GM18508 (cell line): ENCODE measurements around the gene NAA38.

Source experiments
- ATAC-seq: cut with Tn5 transposase; IDR thresholded peaks from one replicate; pipeline ENCODE4 v1.9.1; 2021; ENCODE audit warnings: moderate number of reproducible peaks; ENCODE audit not compliant: insufficient read depth, unreplicated experiment

Gene NAA38

DNA sequence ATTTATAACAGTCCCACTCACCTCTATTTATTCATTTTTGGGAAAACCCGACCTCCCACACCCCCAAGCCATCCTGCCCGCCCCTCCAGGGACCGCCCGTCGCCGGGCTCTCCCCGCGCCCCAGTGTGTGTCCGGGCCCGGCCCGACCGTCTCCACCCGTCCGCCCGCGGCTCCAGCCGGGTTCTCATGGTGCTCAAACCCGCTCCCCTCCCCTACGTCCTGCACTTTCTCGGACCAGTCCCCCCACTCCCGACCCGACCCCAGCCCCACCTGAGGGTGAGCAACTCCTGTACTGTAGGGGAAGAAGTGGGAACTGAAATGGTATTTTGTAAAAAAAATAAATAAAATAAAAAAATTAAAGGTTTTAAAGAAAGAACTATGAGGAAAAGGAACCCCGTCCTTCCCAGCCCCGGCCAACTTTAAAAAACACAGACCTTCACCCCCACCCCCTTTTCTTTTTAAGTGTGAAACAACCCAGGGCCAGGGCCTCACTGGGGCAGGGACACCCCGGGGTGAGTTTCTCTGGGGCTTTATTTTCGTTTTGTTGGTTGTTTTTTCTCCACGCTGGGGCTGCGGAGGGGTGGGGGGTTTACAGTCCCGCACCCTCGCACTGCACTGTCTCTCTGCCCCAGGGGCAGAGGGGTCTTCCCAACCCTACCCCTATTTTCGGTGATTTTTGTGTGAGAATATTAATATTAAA lies 3.1 kb downstream of the NAA38 start:
- no peak for ATAC-seq

DNA sequence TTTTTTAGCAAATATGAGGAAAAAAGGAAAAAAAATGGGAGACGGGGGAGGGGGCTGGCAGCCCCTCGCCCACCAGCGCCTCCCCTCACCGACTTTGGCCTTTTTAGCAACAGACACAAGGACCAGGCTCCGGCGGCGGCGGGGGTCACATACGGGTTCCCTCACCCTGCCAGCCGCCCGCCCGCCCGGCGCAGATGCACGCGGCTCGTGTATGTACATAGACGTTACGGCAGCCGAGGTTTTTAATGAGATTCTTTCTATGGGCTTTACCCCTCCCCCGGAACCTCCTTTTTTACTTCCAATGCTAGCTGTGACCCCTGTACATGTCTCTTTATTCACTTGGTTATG lies 3.7 kb downstream of the NAA38 start:
- no peak for ATAC-seq

DNA sequence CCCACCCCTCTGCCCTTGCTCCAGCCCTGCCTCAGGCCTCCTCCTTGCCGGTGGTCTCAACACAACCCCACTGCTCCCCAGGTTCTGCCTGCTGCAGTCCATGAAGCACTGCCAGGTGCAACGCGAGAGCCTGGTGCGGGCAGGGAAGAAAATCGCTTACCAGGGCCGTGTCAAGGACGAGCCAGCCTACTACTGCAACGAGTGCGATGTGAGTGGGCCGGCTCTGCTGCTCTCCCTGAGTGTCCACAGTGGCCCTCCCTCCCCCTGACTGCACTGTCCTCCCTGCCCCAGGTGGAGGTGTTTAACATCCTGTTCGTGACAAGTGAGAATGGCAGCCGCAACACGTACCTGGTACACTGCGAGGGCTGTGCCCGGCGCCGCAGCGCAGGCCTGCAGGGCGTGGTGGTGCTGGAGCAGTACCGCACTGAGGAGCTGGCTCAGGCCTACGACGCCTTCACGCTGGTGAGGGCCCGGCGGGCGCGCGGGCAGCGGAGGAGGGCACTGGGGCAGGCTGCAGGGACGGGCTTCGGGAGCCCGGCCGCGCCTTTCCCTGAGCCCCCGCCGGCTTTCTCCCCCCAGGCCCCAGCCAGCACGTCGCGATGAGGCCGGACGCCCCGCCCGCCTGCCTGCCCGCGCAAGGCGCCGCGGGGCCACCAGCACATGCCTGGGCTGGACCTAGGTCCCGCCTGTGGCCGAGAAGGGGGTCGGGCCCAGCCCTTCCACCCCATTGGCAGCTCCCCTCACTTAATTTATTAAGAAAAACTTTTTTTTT lies 4.3 kb downstream of the NAA38 start:
- no peak for ATAC-seq

DNA sequence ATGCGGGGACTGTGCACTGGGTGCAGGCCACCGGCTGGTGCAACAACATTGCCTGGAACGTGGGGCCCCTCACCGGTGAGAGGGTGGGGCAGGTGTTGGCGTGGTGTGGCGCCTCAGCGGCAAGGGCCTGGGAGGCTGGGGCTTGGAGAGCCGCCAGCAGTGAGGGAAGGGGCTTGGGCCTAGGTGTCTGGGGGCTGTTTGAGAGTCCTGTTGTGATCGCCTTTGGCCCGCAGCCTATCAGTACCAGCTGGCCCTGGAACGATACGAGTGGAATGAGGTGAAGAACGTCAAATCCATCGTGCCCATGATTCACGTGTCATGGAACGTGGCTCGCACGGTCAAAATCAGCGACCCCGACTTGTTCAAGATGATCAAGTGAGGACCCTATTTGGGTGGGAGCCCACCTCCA lies 5.1 kb downstream of the NAA38 start:
- ATAC-seq = no peak

DNA sequence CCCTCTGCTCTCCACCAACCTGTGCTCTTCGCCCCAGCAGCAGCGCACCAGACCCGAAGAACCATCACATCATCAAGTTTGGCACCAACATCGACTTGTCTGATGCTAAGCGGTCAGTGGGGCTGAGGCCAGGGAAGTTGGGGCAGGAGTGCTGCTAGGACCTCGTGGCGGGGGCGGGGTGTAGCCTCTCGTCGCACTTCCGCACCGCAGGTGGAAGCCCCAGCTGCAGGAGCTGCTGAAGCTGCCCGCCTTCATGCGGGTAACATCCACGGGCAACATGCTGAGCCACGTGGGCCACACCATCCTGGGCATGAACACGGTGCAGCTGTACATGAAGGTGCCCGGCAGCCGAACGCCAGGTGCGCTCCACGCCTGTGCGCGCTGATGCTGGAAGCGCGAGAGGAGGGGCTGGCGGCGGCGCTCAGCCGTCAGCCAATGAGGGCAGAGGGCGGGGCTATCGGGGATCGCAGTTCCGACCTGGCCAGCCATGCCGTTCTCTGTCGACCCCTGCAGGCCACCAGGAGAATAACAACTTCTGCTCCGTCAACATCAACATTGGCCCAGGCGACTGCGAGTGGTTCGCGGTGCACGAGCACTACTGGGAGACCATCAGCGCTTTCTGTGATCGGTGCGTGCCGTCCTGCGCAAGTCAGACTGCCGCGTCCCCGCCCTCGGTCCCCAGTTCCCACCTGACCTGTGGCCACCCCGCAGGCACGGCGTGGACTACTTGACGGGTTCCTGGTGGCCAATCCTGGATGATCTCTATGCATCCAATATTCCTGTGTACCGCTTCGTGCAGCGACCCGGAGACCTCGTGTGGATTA lies 5.7 kb downstream of the NAA38 start:
- ATAC-seq = no peak

DNA sequence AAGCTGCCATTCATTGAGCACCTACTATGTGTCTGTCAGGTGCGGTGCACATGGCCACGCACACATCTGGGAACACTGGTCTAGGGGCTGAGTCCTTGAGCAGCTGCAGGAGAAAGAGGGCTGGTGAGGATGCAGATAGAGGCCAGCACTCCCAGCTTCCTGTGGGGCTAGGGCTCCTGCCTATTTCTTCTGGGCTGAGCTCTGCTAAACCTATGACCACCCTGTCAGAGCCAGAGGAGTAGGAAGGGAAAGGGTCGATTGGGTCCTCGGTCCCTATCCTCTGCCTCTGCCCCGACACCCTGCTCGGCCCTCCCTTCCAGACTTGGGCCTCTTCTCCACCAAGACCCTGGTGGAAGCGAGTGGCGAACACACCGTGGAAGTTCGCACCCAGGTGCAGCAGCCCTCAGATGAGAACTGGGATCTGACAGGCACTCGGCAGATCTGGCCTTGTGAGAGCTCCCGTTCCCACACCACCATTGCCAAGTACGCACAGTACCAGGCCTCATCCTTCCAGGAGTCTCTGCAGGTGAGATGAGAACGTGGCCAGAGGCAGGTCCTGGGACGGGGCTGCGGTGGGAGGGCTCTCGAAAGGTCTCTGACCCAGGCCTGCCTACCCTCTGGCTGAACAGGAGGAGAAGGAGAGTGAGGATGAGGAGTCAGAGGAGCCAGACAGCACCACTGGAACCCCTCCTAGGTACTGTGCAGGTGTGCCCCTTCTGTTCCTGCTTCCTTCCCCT lies 6.5 kb downstream of the NAA38 start:
- no peak for ATAC-seq

DNA sequence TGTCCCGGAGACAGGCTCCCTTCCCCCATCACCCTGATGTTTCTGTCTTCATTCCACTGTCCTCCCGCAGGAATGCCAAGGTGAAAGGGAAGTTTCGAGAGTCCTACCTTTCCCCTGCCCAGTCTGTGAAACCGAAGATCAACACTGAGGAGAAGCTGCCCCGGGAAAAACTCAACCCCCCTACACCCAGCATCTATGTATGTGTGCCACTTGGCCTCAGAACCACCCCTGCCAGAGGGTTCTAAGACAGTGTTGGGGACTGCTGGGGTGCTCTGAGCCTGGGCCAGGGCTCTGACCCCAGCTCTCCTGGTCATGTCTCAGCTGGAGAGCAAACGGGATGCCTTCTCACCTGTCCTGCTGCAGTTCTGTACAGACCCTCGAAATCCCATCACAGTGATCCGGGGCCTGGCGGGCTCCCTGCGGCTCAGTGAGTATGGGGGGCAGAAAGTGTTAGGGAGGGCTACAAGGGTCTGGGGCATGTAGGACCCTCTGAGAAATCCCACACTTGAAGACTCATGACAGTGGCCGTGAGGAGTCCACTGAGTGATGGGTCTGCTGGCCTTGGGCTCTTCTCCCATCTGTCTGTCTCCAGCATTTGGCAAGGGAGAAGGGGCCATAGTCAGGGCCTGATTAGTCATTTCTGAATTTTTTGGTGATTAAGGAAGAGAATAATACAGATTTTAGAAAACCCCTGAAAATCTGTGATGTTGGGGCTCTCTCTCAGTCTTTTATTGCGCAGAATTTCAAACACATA lies 7.4 kb downstream of the NAA38 start:
- no peak for ATAC-seq

DNA sequence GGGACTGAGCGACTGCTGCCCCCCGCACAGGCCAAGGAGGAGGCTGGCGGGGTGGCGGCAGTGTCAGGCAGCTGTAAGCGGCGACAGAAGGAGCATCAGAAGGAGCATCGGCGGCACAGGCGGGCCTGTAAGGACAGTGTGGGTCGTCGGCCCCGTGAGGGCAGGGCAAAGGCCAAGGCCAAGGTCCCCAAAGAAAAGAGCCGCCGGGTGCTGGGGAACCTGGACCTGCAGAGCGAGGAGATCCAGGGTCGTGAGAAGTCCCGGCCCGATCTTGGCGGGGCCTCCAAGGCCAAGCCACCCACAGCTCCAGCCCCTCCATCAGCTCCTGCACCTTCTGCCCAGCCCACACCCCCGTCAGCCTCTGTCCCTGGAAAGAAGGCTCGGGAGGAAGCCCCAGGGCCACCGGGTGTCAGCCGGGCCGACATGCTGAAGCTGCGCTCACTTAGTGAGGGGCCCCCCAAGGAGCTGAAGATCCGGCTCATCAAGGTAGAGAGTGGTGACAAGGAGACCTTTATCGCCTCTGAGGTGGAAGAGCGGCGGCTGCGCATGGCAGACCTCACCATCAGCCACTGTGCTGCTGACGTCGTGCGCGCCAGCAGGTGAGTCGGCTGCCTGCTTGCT lies 8.1 kb downstream of the NAA38 start:
- ATAC-seq = no peak

DNA sequence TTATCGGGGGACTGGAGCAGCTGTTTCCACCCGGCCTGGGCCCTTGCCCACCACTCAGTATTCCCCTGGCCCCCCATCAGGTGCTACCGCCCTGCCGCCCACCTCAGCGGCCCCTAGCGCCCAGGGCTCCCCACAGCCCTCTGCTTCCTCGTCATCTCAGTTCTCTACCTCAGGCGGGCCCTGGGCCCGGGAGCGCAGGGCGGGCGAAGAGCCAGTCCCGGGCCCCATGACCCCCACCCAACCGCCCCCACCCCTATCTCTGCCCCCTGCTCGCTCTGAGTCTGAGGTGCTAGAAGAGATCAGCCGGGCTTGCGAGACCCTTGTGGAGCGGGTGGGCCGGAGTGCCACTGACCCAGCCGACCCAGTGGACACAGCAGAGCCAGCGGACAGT lies 8.6 kb downstream of the NAA38 start:
- ATAC-seq = no peak

DNA sequence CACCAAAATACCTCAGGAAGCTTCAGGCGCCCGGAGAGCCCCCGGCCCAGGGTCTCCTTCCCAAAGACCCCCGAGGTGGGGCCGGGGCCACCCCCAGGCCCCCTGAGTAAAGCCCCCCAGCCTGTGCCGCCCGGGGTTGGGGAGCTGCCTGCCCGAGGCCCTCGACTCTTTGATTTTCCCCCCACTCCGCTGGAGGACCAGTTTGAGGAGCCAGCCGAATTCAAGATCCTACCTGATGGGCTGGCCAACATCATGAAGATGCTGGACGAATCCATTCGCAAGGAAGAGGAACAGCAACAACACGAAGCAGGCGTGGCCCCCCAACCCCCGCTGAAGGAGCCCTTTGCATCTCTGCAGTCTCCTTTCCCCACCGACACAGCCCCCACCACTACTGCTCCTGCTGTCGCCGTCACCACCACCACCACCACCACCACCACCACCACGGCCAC lies 9.2 kb downstream of the NAA38 start:
- no peak for ATAC-seq

DNA sequence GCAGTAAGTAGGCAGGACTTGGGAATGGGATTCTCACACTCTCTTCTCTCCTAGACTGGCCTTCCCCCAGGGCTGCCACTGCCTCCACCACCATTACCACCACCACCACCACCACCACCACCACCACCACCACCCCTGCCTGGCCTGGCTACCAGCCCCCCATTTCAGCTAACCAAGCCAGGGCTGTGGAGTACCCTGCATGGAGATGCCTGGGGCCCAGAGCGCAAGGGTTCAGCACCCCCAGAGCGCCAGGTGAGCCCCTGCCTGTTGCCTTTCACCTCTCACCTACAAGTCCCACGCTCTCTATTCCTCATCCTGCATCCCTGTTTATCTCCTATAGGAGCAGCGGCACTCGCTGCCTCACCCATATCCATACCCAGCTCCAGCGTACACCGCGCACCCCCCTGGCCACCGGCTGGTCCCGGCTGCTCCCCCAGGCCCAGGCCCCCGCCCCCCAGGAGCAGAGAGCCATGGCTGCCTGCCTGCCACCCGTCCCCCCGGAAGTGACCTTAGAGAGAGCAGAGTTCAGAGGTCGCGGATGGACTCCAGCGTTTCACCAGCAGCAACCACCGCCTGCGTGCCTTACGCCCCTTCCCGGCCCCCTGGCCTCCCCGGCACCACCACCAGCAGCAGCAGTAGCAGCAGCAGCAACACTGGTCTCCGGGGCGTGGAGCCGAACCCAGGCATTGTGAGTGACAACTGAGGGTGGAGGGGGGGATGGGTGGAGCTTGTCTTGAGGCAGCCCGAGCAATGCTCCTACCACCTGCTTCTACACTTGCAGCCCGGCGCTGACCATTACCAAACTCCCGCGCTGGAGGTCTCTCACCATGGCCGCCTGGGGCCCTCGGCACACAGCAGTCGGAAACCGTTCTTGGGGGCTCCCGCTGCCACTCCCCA lies 10.3 kb downstream of the NAA38 start:
- ATAC-seq = no peak

DNA sequence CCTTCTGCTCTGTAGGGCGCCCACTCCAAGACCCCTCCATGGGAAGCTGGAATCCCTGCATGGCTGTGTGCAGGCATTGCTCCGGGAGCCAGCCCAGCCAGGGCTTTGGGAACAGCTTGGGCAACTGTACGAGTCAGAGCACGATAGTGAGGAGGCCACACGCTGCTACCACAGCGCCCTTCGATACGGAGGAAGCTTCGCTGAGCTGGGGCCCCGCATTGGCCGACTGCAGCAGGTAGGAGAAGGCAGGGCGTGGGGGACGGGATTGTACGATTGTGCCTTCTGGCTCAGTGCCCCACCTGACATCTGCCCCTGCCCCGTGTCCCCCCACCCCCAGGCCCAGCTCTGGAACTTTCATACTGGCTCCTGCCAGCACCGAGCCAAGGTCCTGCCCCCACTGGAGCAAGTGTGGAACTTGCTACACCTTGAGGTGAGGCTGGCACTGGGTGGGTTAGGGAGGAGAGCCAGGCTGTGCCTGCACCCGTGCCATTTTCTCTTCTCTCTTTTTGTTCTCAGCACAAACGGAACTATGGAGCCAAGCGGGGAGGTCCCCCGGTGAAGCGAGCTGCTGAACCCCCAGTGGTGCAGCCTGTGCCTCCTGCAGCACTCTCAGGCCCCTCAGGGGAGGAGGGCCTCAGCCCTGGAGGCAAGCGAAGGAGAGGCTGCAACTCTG lies 11.2 kb downstream of the NAA38 start:
- ATAC-seq = no peak

DNA sequence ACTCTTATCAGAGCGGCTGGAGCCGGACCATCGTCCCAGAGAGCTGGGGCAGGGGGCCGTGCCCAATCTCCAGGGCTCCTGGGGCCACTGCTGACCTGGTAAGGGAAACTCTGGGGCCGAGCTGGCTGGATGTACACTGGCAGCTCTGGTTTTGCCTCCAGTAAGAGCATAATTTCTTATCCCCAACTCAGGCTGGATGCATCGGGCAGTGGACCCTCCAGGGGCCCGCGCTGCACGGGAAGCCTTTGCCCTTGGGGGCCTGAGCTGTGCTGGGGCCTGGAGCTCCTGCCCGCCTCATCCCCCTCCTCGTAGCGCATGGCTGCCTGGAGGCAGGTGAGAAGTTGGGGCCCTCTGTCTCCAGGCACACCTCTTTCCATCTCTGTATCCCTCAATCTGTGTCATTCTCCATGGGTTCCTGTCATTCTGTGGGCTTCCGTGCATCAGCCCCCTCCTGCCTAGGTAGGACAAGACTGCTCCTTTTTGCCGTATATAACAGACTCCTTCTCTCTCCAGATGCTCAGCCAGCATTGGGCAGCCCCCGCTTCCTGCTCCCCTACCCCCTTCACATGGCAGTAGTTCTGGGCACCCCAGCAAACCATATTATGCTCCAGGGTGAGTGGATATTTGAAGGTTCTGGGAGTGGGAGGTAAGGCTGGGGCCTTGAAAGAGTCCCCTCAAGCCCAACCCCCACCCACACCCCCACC lies 11.8 kb downstream of the NAA38 start:
- ATAC-seq = no peak

DNA sequence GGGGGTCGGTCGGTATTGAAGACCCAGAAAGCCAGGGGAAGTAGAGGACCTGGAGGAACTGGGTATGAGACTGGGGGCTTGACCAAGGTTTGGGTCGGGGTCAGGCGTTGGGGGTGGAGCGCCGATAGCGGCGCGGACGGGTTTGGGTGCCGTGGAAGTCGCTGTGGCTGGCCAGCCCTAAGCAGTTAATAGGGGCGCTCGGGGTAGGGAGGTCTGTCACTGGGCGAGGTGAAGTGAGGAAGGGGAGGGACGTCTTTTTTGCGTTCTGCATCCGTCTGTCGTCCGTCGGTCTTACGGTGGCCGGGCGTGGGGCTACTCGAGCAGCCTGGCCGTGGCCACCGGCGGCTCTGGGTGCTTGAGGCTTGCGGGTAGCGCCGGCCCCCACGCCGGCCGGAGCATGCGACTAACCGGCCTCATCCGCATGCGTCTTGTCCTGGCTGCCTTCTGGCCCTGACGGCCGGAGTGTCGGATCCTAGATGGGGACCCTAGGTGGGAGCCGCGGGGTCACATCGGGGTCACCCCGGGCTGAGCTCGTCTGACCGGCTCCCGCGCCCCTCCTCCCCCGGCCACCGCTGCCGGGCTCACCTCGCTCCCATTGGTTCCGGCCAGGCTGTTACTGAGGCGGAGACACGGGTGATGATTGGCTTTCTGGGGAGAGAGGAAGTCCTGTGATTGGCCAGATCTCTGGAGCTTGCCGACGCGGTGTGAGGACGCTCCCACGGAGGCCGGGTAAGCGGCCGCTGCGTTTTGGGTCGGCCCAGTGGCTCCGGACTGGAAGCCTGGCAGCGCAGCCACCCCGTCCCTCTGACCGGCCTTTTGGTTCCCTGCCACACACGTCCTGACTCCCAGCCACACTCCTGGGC lies 12.8 kb downstream of the NAA38 start:
- ATAC-seq = no peak

DNA sequence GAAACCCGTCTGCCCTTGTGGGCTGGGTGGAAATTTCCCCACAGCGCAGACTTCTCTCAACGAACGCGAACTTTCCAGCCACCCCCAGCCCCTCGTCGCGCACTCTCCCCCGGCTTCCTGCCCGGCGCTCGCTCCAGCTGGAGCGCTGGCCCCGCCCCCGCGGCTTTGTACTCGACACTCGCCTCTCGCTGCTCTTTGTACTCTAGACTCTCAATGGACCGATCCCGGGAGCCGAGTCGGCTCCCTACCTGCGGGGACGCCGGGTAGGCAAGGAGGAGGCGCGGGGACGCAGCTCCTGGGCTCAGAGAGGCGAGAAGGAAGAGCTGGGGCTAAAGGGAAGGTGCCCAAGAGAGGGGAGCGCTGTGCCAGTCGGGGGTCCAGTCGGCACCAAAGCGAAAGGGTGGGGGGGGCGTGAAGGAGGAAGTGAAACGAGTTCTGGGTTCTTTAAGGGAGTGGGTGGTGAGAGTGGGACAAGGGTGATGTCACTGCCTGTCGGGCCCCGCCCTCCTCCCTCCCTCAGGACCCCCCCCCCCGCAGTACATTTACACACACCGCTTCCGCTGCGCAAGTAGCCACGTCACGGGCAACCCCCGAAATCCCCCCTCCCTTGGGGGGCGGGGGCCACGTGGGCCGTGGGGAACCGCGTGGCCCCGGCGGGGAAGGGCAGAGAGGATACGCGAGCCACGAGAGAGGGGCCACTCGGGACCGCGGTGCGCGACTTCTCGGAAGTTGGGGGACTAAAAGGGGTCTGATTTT lies 13.6 kb downstream of the NAA38 start:
- ATAC-seq = no peak

DNA sequence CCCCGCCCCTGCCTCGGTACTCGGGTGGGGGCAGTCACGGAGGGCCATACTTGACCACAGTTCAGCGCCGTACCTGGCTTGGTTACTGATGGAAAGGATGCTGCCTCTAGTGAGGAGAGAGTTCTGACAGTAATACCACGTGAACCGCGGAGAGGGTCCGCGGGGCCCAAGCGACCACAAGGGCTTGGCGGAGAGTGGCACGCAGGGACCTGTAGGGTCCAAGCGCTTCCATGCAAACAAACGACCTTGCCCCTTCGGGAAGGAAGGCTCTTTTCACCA lies 14.2 kb downstream of the NAA38 start:
- ATAC-seq = no peak
